GM12874 (cell line): ENCODE data around the gene POLR2I.

Experiments
- CTCF ChIP-seq: IDR thresholded peaks from 2 replicates; pipeline ENCODE4 v1.5.1; 2011; ENCODE audit warnings: low read depth, mild to moderate bottlenecking, control low read depth, low read length, moderate library complexity; ENCODE audit not compliant: insufficient read depth

POLR2I gene

GRCh38 chr19:36064826-36065225, 49.8 kb downstream of the POLR2I start:
- no peak for TF ChIP-seq CTCF
